Adrenal gland (tissue), 5 donors: Measurements from ENCODE around the gene SLC45A2.

Experiments used
- POLR2A ChIP-seq, 2 donors: fragments of 450-650 bp; IDR thresholded peaks; one replicate each; pipeline ENCODE4 v1.6.1; 2017; ENCODE audit warnings: antibody characterized with exemption in 2 of 2, mild to moderate bottlenecking in 2 of 2, moderate library complexity in 1 of 2
- TF ChIP-seq, protein P1 (sequence below), 6 experiments: fragments of 450-650 bp in 4 of 6; fragments of 200-600 bp in 2 of 6; sonication (generic) in 1 of 6; IDR thresholded peaks; 1 replicate in 5 of 6; 2 replicates in 1 of 6; pipeline versions ENCODE4 v1.5.1 to v1.8.0; 2016 to 2021; ENCODE audit warnings: antibody characterized with exemption in 6 of 6, mild to moderate bottlenecking in 2 of 6, moderate library complexity in 1 of 6
- donor health status: DM: no; HTN: no; CAD: no.

DNA sequence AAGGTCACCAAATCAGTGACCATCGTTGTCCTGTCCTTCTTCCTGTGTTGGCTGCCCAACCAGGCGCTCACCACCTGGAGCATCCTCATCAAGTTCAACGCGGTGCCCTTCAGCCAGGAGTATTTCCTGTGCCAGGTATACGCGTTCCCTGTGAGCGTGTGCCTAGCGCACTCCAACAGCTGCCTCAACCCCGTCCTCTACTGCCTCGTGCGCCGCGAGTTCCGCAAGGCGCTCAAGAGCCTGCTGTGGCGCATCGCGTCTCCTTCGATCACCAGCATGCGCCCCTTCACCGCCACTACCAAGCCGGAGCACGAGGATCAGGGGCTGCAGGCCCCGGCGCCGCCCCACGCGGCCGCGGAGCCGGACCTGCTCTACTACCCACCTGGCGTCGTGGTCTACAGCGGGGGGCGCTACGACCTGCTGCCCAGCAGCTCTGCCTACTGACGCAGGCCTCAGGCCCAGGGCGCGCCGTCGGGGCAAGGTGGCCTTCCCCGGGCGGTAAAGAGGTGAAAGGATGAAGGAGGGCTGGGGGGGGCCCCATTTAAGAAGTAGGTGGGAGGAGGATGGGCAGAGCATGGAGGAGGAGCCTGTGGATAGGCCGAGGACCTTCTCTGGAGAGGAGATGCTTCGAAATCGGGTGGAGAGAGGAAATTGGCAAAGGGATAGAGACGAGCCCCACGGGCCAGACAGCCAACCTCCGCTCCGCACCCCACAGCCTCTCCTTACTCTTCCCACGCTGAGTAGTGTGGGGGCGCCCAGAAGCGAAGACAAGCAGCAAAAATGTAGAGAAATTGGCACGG is 46.6 kb downstream of the SLC45A2 start:
- TF ChIP-seq, protein P1, sequence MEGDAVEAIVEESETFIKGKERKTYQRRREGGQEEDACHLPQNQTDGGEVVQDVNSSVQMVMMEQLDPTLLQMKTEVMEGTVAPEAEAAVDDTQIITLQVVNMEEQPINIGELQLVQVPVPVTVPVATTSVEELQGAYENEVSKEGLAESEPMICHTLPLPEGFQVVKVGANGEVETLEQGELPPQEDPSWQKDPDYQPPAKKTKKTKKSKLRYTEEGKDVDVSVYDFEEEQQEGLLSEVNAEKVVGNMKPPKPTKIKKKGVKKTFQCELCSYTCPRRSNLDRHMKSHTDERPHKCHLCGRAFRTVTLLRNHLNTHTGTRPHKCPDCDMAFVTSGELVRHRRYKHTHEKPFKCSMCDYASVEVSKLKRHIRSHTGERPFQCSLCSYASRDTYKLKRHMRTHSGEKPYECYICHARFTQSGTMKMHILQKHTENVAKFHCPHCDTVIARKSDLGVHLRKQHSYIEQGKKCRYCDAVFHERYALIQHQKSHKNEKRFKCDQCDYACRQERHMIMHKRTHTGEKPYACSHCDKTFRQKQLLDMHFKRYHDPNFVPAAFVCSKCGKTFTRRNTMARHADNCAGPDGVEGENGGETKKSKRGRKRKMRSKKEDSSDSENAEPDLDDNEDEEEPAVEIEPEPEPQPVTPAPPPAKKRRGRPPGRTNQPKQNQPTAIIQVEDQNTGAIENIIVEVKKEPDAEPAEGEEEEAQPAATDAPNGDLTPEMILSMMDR (IDR thresholded peaks at IDR 0.05), result no peak
- no peak for TF ChIP-seq POLR2A (IDR thresholded peaks at IDR 0.05)
